Measurements from ENCODE around the gene KCNT1.

The KCNT1 gene

GRCh38 chr9:135745189-135745588 is 43.2 kb downstream of the KCNT1 start:
- no peak for TF ChIP-seq CTCF (conservative IDR thresholded peaks at IDR 0.05)

GRCh38 chr9:135745686-135746324 is 43.8 kb downstream of the KCNT1 start:
- TF ChIP-seq CTCF (conservative IDR thresholded peaks at IDR 0.05), result no peak
- H3K27ac ChIP-seq, result no peak overlapping the region

More at GRCh38 chr9:135745189-135745588, 43.2 kb downstream of the KCNT1 start:
- H3K27ac ChIP-seq, result no peak overlapping the region

- no peak overlapping the region for H3K27ac ChIP-seq
- no peak for TF ChIP-seq CTCF (conservative IDR thresholded peaks at IDR 0.05)
Measured at GRCh38 chr9:135746565-135746964, 44.6 kb downstream of the KCNT1 start.

GRCh38 chr9:135747311-135747710 is 45.3 kb downstream of the KCNT1 start:
- TF ChIP-seq CTCF (conservative IDR thresholded peaks at IDR 0.05), result no peak
- no peak overlapping the region for H3K27ac ChIP-seq

GRCh38 chr9:135748676-135749075 is 46.7 kb downstream of the KCNT1 start:
- TF ChIP-seq CTCF (conservative IDR thresholded peaks at IDR 0.05), result no peak
- no peak overlapping the region for H3K27ac ChIP-seq

- no peak overlapping the region for H3K27ac ChIP-seq
- no peak for TF ChIP-seq CTCF (conservative IDR thresholded peaks at IDR 0.05)
Measured at GRCh38 chr9:135749171-135750045, 47.4 kb downstream of the KCNT1 start.

GRCh38 chr9:135750786-135751185 is 48.8 kb downstream of the KCNT1 start:
- no peak overlapping the region for H3K27ac ChIP-seq
- TF ChIP-seq CTCF (conservative IDR thresholded peaks at IDR 0.05), result no peak

All from VCaP (cell line).